ENCODE results near the gene ACTN1.

GRCh38 chr14:68922886-68923285 is 56.2 kb downstream of the ACTN1 start:
- TF ChIP-seq POLR2A (IDR thresholded peaks at IDR 0.05) (no peak), CTCF (IDR thresholded peaks at IDR 0.05) (no peak)

All from lower leg skin (tissue), 3 donors.